PFSK-1 (cell line): ENCODE measurements around the gene CHST5.

Source experiments
- POLR2AphosphoS5 ChIP-seq: IDR thresholded peaks from 2 replicates; pipeline ENCODE4 v1.6.1; 2012; ENCODE audit warnings: low read depth, mild to moderate bottlenecking, control low read depth, low read length, moderate library complexity
- SIN3A ChIP-seq: IDR thresholded peaks from 2 replicates; pipeline ENCODE4 v1.6.1; 2012; ENCODE audit warnings: mild to moderate bottlenecking, low read length, moderate library complexity, borderline replicate concordance; ENCODE audit not compliant: insufficient read depth
- TAF1 ChIP-seq: IDR thresholded peaks from 2 replicates; pipeline ENCODE4 v1.6.1; 2012; ENCODE audit warnings: low read length, control low read depth, borderline replicate concordance; ENCODE audit not compliant: insufficient read depth
- TF ChIP-seq, protein P1 (sequence below), 2 experiments: IDR thresholded peaks; 2 replicates each; pipeline versions ENCODE4 v1.6.1 to v1.8.0; 2011 to 2012; ENCODE audit warnings: low read depth in 2 of 2, low read length in 2 of 2, control low read depth in 1 of 2, inconsistent platforms in 1 of 2, mild to moderate bottlenecking in 1 of 2, moderate library complexity in 1 of 2; ENCODE audit not compliant: insufficient read depth in 1 of 2

DNA sequence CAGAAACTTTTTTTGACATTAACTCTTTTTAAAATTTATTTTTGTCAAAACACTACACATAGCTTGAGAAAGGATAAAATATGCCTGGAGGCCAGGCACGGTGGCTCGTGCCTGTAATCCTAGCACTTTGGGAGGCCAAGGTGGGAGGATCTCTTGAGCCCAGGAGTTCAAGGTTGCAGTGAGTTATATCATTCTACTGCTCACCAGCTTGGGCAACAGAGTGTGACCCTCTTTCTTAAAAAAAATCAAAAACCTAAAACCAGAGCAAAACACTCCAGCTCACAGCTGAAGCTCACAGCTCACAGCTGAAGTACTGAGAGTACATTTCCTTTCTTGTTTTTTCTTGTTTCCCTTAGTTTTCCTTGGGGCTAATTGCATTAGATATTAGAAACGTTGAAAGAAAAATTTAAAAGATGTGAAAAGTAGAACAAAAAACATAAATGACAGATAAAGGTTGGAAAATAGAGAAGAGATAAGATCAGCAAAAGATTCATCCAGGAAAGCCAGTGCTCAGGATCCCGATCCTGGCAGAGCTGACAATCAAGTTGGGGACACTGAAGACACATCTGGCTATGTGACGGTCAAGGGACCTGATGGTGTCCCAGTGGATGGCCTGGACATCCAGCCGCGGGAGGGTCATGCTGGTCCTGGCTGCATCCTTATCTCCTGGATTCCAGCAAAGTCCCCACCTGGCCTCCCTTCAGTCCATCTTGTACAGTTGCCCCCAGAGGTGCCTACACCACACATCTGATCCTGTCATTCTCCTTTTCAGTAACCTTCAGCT, 50.5 kb downstream of the CHST5 start:
- TF ChIP-seq POLR2AphosphoS5 (no peak), TAF1 (no peak), SIN3A (no peak)
- TF ChIP-seq, protein P1, sequence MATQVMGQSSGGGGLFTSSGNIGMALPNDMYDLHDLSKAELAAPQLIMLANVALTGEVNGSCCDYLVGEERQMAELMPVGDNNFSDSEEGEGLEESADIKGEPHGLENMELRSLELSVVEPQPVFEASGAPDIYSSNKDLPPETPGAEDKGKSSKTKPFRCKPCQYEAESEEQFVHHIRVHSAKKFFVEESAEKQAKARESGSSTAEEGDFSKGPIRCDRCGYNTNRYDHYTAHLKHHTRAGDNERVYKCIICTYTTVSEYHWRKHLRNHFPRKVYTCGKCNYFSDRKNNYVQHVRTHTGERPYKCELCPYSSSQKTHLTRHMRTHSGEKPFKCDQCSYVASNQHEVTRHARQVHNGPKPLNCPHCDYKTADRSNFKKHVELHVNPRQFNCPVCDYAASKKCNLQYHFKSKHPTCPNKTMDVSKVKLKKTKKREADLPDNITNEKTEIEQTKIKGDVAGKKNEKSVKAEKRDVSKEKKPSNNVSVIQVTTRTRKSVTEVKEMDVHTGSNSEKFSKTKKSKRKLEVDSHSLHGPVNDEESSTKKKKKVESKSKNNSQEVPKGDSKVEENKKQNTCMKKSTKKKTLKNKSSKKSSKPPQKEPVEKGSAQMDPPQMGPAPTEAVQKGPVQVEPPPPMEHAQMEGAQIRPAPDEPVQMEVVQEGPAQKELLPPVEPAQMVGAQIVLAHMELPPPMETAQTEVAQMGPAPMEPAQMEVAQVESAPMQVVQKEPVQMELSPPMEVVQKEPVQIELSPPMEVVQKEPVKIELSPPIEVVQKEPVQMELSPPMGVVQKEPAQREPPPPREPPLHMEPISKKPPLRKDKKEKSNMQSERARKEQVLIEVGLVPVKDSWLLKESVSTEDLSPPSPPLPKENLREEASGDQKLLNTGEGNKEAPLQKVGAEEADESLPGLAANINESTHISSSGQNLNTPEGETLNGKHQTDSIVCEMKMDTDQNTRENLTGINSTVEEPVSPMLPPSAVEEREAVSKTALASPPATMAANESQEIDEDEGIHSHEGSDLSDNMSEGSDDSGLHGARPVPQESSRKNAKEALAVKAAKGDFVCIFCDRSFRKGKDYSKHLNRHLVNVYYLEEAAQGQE (IDR thresholded peaks at IDR 0.05; ENCODE audit: insufficient read depth in 1 of 2, low read depth in 2 of 2, low read length in 2 of 2): no peak
